Measurements from ENCODE around the gene KLK2.

Gene KLK2

GRCh38 chr19:50899569-50899968 is 26.3 kb downstream of the KLK2 start:
- no peak for TF ChIP-seq ISL1 (CRISPR knock-in tag; IDR thresholded peaks at IDR 0.05)
- TF ChIP-seq OSR1 (CRISPR knock-in tag; IDR thresholded peaks at IDR 0.05), result no peak
- TF ChIP-seq TOX (CRISPR knock-in tag; IDR thresholded peaks at IDR 0.05; ENCODE audit: borderline replicate concordance), result no peak
- TF ChIP-seq ZFP3 (CRISPR knock-in tag; IDR thresholded peaks at IDR 0.05), result no peak
- TF ChIP-seq PPARA (CRISPR knock-in tag; IDR thresholded peaks at IDR 0.05; ENCODE audit: borderline replicate concordance), result no peak
- TF ChIP-seq ZNF565 (CRISPR knock-in tag; conservative IDR thresholded peaks at IDR 0.05; ENCODE audit: low read depth), result no peak
- TF ChIP-seq BACH2 (CRISPR knock-in tag; IDR thresholded peaks at IDR 0.05; ENCODE audit: borderline replicate concordance), result no peak
- no peak for TF ChIP-seq ZNF8 (CRISPR knock-in tag; IDR thresholded peaks at IDR 0.05)
- TF ChIP-seq ESRRG (CRISPR knock-in tag; IDR thresholded peaks at IDR 0.05), result no peak
- TF ChIP-seq CSDC2 (CRISPR knock-in tag; IDR thresholded peaks at IDR 0.05), result no peak
- TF ChIP-seq, protein P1, sequence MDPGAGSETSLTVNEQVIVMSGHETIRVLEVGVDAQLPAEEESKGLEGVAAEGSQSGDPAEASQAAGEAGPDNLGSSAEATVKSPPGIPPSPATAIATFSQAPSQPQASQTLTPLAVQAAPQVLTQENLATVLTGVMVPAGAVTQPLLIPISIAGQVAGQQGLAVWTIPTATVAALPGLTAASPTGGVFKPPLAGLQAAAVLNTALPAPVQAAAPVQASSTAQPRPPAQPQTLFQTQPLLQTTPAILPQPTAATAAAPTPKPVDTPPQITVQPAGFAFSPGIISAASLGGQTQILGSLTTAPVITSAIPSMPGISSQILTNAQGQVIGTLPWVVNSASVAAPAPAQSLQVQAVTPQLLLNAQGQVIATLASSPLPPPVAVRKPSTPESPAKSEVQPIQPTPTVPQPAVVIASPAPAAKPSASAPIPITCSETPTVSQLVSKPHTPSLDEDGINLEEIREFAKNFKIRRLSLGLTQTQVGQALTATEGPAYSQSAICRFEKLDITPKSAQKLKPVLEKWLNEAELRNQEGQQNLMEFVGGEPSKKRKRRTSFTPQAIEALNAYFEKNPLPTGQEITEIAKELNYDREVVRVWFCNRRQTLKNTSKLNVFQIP (CRISPR knock-in tag; IDR thresholded peaks at IDR 0.05; ENCODE audit: borderline replicate concordance, low read depth), result no peak
- TF ChIP-seq RARB (CRISPR knock-in tag; IDR thresholded peaks at IDR 0.05), result no peak
- no peak for TF ChIP-seq ZFP30 (CRISPR knock-in tag; IDR thresholded peaks at IDR 0.05)
- TF ChIP-seq, protein P2, sequence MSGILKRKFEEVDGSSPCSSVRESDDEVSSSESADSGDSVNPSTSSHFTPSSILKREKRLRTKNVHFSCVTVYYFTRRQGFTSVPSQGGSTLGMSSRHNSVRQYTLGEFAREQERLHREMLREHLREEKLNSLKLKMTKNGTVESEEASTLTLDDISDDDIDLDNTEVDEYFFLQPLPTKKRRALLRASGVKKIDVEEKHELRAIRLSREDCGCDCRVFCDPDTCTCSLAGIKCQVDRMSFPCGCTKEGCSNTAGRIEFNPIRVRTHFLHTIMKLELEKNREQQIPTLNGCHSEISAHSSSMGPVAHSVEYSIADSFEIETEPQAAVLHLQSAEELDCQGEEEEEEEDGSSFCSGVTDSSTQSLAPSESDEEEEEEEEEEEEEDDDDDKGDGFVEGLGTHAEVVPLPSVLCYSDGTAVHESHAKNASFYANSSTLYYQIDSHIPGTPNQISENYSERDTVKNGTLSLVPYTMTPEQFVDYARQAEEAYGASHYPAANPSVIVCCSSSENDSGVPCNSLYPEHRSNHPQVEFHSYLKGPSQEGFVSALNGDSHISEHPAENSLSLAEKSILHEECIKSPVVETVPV (CRISPR knock-in tag; IDR thresholded peaks at IDR 0.05), result no peak
- ATAC-seq, result no peak

GRCh38 chr19:50902640-50903039 is 29.4 kb downstream of the KLK2 start:
- no peak for ATAC-seq
- TF ChIP-seq ZFP3 (CRISPR knock-in tag; IDR thresholded peaks at IDR 0.05) (no peak), TCF4 (CRISPR knock-in tag; IDR thresholded peaks at IDR 0.05; ENCODE audit: borderline replicate concordance) (no peak), ZNF8 (CRISPR knock-in tag; IDR thresholded peaks at IDR 0.05) (no peak), ZNF565 (CRISPR knock-in tag; conservative IDR thresholded peaks at IDR 0.05; ENCODE audit: low read depth) (no peak), GLIS3 (CRISPR knock-in tag; IDR thresholded peaks at IDR 0.05) (no peak), RARB (CRISPR knock-in tag; IDR thresholded peaks at IDR 0.05) (no peak)
- TF ChIP-seq, protein P2 (CRISPR knock-in tag; IDR thresholded peaks at IDR 0.05), result no peak

DNA sequence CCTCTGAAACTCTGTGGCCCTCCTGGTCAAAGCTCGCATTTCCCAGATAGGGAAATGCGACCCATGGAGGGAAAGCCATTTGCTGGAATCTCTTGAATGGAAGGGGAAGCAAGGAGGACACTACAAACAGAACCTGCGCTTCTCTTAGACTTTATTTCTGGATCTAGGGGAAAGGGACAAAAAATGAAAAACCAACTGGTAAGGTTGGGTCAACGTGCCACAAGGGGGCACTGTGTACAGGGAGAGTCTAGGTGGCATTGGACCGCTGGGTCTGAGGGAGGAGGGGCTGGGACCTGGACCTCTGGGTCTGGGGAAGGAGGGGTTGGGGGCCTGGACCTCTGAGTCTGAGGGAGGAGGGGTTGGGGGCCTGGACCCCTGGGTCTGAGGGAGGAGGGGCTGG is 33.0 kb downstream of the KLK2 start:
- 0 out of 3 replicates have a peak, but pooled peaks have one; percentile 26 for ATAC-seq
- TF ChIP-seq SNAI2 (CRISPR knock-in tag; IDR thresholded peaks at IDR 0.05) (no peak), ZNF8 (CRISPR knock-in tag; IDR thresholded peaks at IDR 0.05) (no peak), ISL1 (CRISPR knock-in tag; IDR thresholded peaks at IDR 0.05) (no peak), TOX (CRISPR knock-in tag; IDR thresholded peaks at IDR 0.05; ENCODE audit: borderline replicate concordance) (no peak), ESRRG (CRISPR knock-in tag; IDR thresholded peaks at IDR 0.05) (no peak), GLIS3 (CRISPR knock-in tag; IDR thresholded peaks at IDR 0.05) (no peak), ZFP30 (CRISPR knock-in tag; IDR thresholded peaks at IDR 0.05) (no peak), CSDC2 (CRISPR knock-in tag; IDR thresholded peaks at IDR 0.05) (no peak), OSR1 (CRISPR knock-in tag; IDR thresholded peaks at IDR 0.05) (no peak), BACH2 (CRISPR knock-in tag; IDR thresholded peaks at IDR 0.05; ENCODE audit: borderline replicate concordance) (no peak)
- TF ChIP-seq, protein P2 (CRISPR knock-in tag; IDR thresholded peaks at IDR 0.05), result no peak
- TF ChIP-seq, protein P3, sequence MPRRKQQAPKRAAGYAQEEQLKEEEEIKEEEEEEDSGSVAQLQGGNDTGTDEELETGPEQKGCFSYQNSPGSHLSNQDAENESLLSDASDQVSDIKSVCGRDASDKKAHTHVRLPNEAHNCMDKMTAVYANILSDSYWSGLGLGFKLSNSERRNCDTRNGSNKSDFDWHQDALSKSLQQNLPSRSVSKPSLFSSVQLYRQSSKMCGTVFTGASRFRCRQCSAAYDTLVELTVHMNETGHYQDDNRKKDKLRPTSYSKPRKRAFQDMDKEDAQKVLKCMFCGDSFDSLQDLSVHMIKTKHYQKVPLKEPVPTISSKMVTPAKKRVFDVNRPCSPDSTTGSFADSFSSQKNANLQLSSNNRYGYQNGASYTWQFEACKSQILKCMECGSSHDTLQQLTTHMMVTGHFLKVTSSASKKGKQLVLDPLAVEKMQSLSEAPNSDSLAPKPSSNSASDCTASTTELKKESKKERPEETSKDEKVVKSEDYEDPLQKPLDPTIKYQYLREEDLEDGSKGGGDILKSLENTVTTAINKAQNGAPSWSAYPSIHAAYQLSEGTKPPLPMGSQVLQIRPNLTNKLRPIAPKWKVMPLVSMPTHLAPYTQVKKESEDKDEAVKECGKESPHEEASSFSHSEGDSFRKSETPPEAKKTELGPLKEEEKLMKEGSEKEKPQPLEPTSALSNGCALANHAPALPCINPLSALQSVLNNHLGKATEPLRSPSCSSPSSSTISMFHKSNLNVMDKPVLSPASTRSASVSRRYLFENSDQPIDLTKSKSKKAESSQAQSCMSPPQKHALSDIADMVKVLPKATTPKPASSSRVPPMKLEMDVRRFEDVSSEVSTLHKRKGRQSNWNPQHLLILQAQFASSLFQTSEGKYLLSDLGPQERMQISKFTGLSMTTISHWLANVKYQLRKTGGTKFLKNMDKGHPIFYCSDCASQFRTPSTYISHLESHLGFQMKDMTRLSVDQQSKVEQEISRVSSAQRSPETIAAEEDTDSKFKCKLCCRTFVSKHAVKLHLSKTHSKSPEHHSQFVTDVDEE (CRISPR knock-in tag; IDR thresholded peaks at IDR 0.05), result no peak
- TF ChIP-seq, protein P4, sequence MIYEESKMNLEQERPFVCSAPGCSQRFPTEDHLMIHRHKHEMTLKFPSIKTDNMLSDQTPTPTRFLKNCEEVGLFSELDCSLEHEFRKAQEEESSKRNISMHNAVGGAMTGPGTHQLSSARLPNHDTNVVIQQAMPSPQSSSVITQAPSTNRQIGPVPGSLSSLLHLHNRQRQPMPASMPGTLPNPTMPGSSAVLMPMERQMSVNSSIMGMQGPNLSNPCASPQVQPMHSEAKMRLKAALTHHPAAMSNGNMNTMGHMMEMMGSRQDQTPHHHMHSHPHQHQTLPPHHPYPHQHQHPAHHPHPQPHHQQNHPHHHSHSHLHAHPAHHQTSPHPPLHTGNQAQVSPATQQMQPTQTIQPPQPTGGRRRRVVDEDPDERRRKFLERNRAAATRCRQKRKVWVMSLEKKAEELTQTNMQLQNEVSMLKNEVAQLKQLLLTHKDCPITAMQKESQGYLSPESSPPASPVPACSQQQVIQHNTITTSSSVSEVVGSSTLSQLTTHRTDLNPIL (CRISPR knock-in tag; IDR thresholded peaks at IDR 0.05; ENCODE audit: low read depth), result no peak

Measured in SK-N-SH treated with all-trans-retinoic acid at 6 μM for 48 hours (cell line).